Measurements from ENCODE around the gene FJX1.

DNA sequence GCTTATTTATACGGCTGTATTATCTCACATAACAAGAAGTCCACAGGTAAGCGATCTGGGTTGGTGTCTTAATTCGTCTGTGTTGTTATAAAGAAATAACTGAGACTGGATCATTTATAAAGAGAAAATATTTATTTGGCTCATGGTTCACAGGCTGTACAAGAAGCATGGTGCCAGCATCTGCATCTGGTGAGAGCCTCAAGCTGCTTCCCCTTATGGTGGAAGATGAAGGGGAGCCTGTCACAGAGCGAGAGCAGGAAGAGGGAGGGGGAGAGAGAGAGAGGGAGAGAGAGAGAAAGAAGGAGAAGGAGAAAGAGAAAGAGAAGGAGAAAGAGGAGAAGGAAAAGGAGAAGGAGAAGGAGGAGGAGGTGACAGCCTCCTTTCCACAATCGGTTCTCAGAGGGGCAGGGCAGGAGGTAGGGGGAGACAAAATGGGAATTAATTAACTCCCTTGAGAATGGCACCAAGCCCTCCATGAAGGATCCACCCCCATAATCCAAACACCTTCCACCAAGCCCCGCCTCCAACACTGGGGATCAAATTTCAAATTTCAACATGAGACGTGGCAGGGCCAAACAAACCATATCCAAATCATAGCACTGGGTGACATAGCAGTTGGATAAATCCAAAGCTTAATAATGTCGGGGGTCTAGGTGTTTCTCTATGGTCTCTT is 29.3 kb downstream of the FJX1 start:
- TF ChIP-seq, protein P1, sequence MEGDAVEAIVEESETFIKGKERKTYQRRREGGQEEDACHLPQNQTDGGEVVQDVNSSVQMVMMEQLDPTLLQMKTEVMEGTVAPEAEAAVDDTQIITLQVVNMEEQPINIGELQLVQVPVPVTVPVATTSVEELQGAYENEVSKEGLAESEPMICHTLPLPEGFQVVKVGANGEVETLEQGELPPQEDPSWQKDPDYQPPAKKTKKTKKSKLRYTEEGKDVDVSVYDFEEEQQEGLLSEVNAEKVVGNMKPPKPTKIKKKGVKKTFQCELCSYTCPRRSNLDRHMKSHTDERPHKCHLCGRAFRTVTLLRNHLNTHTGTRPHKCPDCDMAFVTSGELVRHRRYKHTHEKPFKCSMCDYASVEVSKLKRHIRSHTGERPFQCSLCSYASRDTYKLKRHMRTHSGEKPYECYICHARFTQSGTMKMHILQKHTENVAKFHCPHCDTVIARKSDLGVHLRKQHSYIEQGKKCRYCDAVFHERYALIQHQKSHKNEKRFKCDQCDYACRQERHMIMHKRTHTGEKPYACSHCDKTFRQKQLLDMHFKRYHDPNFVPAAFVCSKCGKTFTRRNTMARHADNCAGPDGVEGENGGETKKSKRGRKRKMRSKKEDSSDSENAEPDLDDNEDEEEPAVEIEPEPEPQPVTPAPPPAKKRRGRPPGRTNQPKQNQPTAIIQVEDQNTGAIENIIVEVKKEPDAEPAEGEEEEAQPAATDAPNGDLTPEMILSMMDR (IDR thresholded peaks at IDR 0.05) = no peak
- no peak for TF ChIP-seq POLR2A (IDR thresholded peaks at IDR 0.05)

All from Peyer's patch (tissue), 4 donors.